Esophagus muscularis mucosa (tissue), 4 donors: ENCODE data around the gene AVEN. TPM values are rescaled to one million over a fixed set of nuclear protein-coding genes. Genes with fewer than 3 reads are reported as not detected.

Experiments used
- DNase-seq: peaks from one replicate; pipeline ENCODE4 v3.0.0-alpha.2; 2017; ENCODE audit errors: extremely low spot score
- H3K27ac ChIP-seq, 4 donors: fragments of 200-600 bp; sonication (generic); replicated peaks in 1 of 4; 1 replicate in 3 of 4; 2 replicates in 1 of 4; pipeline ENCODE4 v1.5.1; 2016 to 2019; ENCODE audit warnings: mild to moderate bottlenecking in 1 of 4
- H3K27me3 ChIP-seq, 4 donors: fragments of 200-600 bp; sonication (generic); one replicate each; pipeline versions ENCODE4 v1.5.1 to v1.6.0; 2016 to 2019
- H3K36me3 ChIP-seq, 4 donors: fragments of 200-600 bp; sonication (generic); one replicate each; pipeline ENCODE4 v1.5.1; 2016 to 2019
- H3K4me1 ChIP-seq, 4 donors: fragments of 200-600 bp; sonication (generic); one replicate each; pipeline ENCODE4 v1.5.1; 2016 to 2019
- H3K4me3 ChIP-seq, 4 donors: fragments of 200-600 bp; sonication (generic); 1 replicate in 2 of 4; 2 replicates in 2 of 4; pipeline ENCODE4 v1.5.1; 2016 to 2019; ENCODE audit warnings: mild to moderate bottlenecking in 4 of 4, moderate library complexity in 1 of 4
- H3K9me3 ChIP-seq, 4 donors: fragments of 200-600 bp; sonication (generic); 1 replicate in 3 of 4; 2 replicates in 1 of 4; pipeline ENCODE4 v1.5.1; 2016 to 2019
- EP300 ChIP-seq: sonication (generic); formaldehyde crosslinking; IDR thresholded peaks from one replicate; pipeline ENCODE4 v1.6.1; 2017; ENCODE audit warnings: antibody characterized with exemption
- POLR2A ChIP-seq: fragments of 450-650 bp; IDR thresholded peaks from one replicate; pipeline ENCODE4 v1.6.1; 2017; ENCODE audit warnings: antibody characterized with exemption, moderate library complexity, mild to moderate bottlenecking, low read depth
- POLR2AphosphoS5 ChIP-seq, 2 donors: sonication (generic); formaldehyde crosslinking; IDR thresholded peaks; one replicate each; pipeline ENCODE4 v1.6.1; 2017; ENCODE audit warnings: antibody characterized with exemption in 2 of 2
- WGBS: methylation state at CpG from one replicate; pipeline ENCODE4 v1.1.5; 2018; 5-methylcytosine and 5-hydroxymethylcytosine counted together
- intact Hi-C: fragments of 100-400 bp; cut with DNase I; formaldehyde crosslinking; loops from one replicate; pipeline ENCODE4 v1.15.1; 2023
- total RNA-seq, 4 donors: library from RNA; depleted of rRNA; stranded (reverse); fragments of >200 nt; gene quantifications; one replicate each; pipeline versions ENCODE4 v1.1.0 to v1.2.1, GENCODE V29; 2016
- TF ChIP-seq, protein P1 (sequence below), 3 experiments: fragments of 200-600 bp in 2 of 3; fragments of 450-650 bp in 1 of 3; sonication (generic) in 2 of 3; IDR thresholded peaks; one replicate each; pipeline ENCODE4 v1.5.1; 2017 to 2019; ENCODE audit warnings: antibody characterized with exemption in 3 of 3, mild to moderate bottlenecking in 2 of 3, moderate library complexity in 1 of 3

Gene AVEN
- total RNA-seq, 4 donors from 2014 or later, result 18.2 to 30.9 (median 27.6) TPM

DNA sequence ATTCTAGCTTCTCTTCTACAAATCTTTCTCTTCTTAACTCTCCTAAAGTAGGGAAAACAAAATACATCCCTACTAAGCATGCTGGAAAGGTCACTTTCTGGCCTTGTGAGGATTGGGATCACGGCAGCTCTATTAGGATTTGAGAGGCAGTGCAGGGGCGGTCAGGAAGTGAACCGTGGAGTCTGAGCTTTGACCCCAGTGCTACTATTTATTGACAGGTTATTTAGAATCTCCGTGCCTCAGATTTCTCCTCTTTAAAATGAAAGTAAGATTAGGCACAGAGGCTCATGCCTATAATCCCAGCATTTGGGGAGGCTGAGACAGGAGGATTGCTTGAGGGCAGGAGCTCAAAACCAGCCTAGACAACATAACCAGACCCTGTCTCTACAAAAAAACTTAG, 112.7 kb downstream of the AVEN start:
- Histone ChIP-seq H3K36me3 (no peaks in the 10 kb centered on the region), H3K4me1 (no peaks in the 10 kb centered on the region), H3K9me3 (no peaks in the 10 kb centered on the region), H3K27me3 (no peaks in the 10 kb centered on the region), H3K4me3 (no peak overlapping the region), H3K27ac (no peak overlapping the region)
- 68% methylated on average over 4 of the region's 4 CpGs for WGBS
- TF ChIP-seq EP300, result no peak
- no peak for TF ChIP-seq POLR2A
- TF ChIP-seq, protein P1, sequence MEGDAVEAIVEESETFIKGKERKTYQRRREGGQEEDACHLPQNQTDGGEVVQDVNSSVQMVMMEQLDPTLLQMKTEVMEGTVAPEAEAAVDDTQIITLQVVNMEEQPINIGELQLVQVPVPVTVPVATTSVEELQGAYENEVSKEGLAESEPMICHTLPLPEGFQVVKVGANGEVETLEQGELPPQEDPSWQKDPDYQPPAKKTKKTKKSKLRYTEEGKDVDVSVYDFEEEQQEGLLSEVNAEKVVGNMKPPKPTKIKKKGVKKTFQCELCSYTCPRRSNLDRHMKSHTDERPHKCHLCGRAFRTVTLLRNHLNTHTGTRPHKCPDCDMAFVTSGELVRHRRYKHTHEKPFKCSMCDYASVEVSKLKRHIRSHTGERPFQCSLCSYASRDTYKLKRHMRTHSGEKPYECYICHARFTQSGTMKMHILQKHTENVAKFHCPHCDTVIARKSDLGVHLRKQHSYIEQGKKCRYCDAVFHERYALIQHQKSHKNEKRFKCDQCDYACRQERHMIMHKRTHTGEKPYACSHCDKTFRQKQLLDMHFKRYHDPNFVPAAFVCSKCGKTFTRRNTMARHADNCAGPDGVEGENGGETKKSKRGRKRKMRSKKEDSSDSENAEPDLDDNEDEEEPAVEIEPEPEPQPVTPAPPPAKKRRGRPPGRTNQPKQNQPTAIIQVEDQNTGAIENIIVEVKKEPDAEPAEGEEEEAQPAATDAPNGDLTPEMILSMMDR (IDR thresholded peaks at IDR 0.05), result no peak
- TF ChIP-seq POLR2AphosphoS5 (IDR thresholded peaks at IDR 0.05), result no peak
- DNase-seq, result no peak
- intact Hi-C loops, result no loop called here

DNA sequence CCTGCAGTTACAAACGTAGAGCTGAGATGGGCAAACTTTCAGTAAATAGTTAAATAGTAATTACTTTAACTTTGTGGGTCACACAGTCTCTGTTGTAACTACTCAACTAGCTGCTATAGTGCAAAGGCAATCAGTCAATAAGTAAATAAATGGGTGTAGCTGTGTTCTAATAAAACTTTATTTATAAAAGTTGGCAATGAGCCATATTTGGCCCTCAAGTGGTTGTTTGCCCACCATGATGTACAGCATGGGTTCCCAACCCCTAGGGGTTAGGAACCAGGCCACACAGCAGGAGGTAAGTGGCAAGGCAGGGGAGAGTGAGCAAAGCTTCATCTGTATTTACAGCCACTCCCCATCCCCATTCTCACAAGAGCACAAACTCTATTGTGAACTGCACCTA, 115.6 kb downstream of the AVEN start:
- Histone ChIP-seq H3K4me3 (no peak overlapping the region), H3K4me1 (no peaks in the 10 kb centered on the region), H3K27me3 (no peaks in the 10 kb centered on the region), H3K36me3 (no peaks in the 10 kb centered on the region), H3K27ac (no peak overlapping the region), H3K9me3 (no peaks in the 10 kb centered on the region)
- 97% methylated on average over 1 of the region's 1 CpG for WGBS
- TF ChIP-seq POLR2A (no peak), POLR2AphosphoS5 (IDR thresholded peaks at IDR 0.05) (no peak), EP300 (no peak)
- TF ChIP-seq, protein P1 (IDR thresholded peaks at IDR 0.05), result no peak
- intact Hi-C loops, result no loop called here
- DNase-seq, result no peak

DNA sequence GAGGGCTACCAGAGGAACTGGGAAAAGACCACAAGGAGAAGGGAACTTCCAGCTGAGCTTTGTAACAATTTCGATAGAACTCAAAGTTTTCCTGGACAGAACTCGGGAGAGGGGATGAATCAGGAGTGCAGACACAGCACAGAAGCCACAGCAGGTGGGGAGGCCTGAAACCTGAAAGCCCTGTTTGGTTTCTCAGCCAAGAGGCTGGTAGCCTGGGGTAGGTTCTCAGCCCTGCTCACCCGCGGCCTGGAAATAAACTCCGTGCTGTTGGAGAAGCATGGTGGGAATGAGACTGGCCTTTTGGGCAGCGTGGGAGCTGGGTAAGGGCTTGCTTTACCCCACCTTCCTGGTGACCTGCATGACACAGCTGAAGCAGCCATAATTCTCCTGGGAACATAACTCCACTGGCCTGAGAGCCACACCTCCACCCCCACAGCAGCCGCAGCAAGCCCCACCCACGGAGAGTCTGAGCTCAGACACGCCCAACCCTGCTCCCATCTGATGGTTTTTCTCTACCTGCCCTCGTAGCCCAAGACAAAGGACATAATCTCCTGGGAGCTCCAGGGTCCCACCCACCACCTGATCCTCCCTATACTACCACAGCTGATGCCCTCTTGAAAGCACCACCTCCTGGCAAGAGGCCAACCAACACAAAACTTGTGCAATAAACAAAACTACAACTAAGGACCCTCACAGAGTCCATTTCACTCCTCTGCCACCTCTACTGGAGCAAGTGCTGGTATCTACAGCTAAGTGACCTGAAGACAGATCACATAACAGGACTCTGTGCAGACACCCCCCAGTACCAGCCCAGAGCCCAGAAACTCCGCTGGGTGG, 123.2 kb downstream of the AVEN start:
- intact Hi-C loops, result no loop called here
- no peaks in the 10 kb centered on the region for H3K4me1 ChIP-seq
- no peak overlapping the region for H3K27ac ChIP-seq
- no peak for TF ChIP-seq POLR2AphosphoS5 (IDR thresholded peaks at IDR 0.05)
- no peak for TF ChIP-seq POLR2A
- TF ChIP-seq EP300, result no peak
- TF ChIP-seq, protein P1 (IDR thresholded peaks at IDR 0.05), result no peak
- H3K36me3 ChIP-seq, result no peaks in the 10 kb centered on the region
- no peaks in the 10 kb centered on the region for H3K9me3 ChIP-seq
- H3K27me3 ChIP-seq, result no peaks in the 10 kb centered on the region
- no peak for DNase-seq
- no peak overlapping the region for H3K4me3 ChIP-seq
- WGBS, result 88% methylated on average over 8 of the region's 11 CpGs

DNA sequence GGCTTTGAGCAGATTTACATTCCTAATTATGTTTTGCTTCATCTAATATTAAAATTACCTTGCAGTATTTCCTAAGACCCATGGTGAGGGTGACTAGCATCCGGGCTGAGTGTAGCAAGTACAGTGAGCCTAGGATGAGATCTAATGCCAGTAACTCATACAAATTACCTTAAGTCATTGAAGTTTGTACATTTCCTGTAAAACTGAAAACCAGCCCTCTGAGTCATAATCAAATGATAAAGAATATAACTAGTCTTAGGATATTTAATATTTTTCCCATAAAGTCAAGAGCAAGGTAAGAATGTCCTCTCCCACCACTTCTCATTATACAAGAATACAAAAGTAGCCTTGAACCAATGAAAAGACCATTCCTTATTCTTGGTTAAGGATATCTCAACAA, 125.5 kb downstream of the AVEN start:
- 100% methylated on average over 1 of the region's 1 CpG for WGBS
- intact Hi-C loops, result no loop called here
- Histone ChIP-seq H3K27ac (no peak overlapping the region), H3K9me3 (no peaks in the 10 kb centered on the region), H3K4me3 (no peak overlapping the region), H3K4me1 (no peaks in the 10 kb centered on the region), H3K36me3 (no peaks in the 10 kb centered on the region), H3K27me3 (no peaks in the 10 kb centered on the region)
- no peak for DNase-seq
- TF ChIP-seq, protein P1 (IDR thresholded peaks at IDR 0.05), result no peak
- TF ChIP-seq POLR2A (no peak), EP300 (no peak), POLR2AphosphoS5 (IDR thresholded peaks at IDR 0.05) (no peak)

DNA sequence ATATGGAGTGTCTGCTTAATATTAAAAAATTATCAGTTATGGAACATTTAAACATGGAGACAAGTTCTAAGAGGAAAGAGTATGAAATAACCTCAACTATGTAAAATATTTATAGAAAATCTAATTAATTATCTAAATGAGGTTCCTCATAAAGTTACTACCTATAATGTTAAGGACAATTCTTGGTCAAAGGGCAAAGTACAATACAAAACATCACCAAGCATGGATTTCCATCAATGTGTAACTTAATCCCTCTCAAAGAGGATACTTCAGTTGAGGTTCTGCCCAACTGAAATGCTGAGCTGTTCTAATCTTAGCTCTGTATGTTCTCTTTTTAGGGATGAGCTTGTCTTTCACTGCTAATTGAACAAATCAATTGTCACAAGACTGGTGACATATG, 126.7 kb downstream of the AVEN start:
- no peaks in the 10 kb centered on the region for H3K27me3 ChIP-seq
- intact Hi-C loops, result no loop called here
- H3K27ac ChIP-seq, result no peak overlapping the region
- peaks cover 0 to 4% (median 2%) of the 10 kb centered on the region in 4 donors for H3K4me1 ChIP-seq
- no peak overlapping the region for H3K4me3 ChIP-seq
- H3K9me3 ChIP-seq, result no peaks in the 10 kb centered on the region
- H3K36me3 ChIP-seq, result no peaks in the 10 kb centered on the region
- no peak for DNase-seq
- TF ChIP-seq POLR2AphosphoS5 (IDR thresholded peaks at IDR 0.05), result no peak
- TF ChIP-seq, protein P1 (IDR thresholded peaks at IDR 0.05), result no peak
- no peak for TF ChIP-seq EP300
- TF ChIP-seq POLR2A, result no peak
